DND-41 (cell line): Measurements from ENCODE around the gene MARCHF6.

Source experiments
- ATAC-seq: fragments of 200-7000 bp; cut with Tn5 transposase; 3 replicates; pipeline ENCODE4 v1.9.1; 2021; ENCODE audit warnings: low read depth; ENCODE audit not compliant: insufficient read depth
- DNase-seq: peaks from one replicate; pipeline ENCODE4 v3.0.0-alpha.2; 2020
- H2AFZ ChIP-seq: 2 replicates; pipeline ENCODE4 v1.6.0; 2012; ENCODE audit warnings: low read depth, low read length
- H3K27ac ChIP-seq: 2 replicates; pipeline ENCODE4 v1.5.1; 2012; ENCODE audit warnings: low read length, inconsistent platforms
- H3K27me3 ChIP-seq: fragments of 200-600 bp; sonication (generic); 2 replicates; pipeline ENCODE4 v1.6.0; 2012; ENCODE audit warnings: low read length, mild to moderate bottlenecking, inconsistent platforms; ENCODE audit not compliant: insufficient read depth, poor library complexity
- H3K36me3 ChIP-seq: 2 replicates; pipeline ENCODE4 v1.5.1; 2012; ENCODE audit warnings: low read length, inconsistent platforms; ENCODE audit not compliant: insufficient read depth
- H3K4me1 ChIP-seq: 2 replicates; pipeline ENCODE4 v1.5.1; 2012; ENCODE audit warnings: mild to moderate bottlenecking, low read length; ENCODE audit not compliant: insufficient read depth
- H3K4me2 ChIP-seq: 2 replicates; pipeline ENCODE4 v1.6.0; 2012; ENCODE audit warnings: mild to moderate bottlenecking, moderate library complexity, low read length, inconsistent platforms; ENCODE audit not compliant: insufficient read depth
- H3K4me3 ChIP-seq, 2 experiments: fragments of 200-600 bp in 1 of 2; shearing (Covaris generic) in 1 of 2; 2 replicates each; pipeline ENCODE4 v1.5.1; 2012 to 2016; ENCODE audit warnings: inconsistent platforms in 2 of 2, low read length in 2 of 2, mild to moderate bottlenecking in 2 of 2, low read depth in 1 of 2, moderate library complexity in 1 of 2
- H3K79me2 ChIP-seq: 2 replicates; pipeline ENCODE4 v1.6.0; 2012; ENCODE audit warnings: low read length, inconsistent platforms; ENCODE audit not compliant: insufficient read depth
- H3K9ac ChIP-seq: 2 replicates; pipeline ENCODE4 v1.6.0; 2012; ENCODE audit warnings: low read depth, mild to moderate bottlenecking, inconsistent platforms, low read length, moderate library complexity
- H3K9me3 ChIP-seq: 2 replicates; pipeline ENCODE4 v1.5.1; 2012; ENCODE audit warnings: low read length, moderate library complexity, mild to moderate bottlenecking, inconsistent platforms; ENCODE audit not compliant: insufficient read depth, severe bottlenecking
- H4K20me1 ChIP-seq: 2 replicates; pipeline ENCODE4 v1.6.0; 2012; ENCODE audit warnings: low read length; ENCODE audit not compliant: insufficient read depth
- CTCF ChIP-seq: IDR thresholded peaks from 2 replicates; pipeline ENCODE4 v1.5.1; 2012; ENCODE audit warnings: borderline replicate concordance, low read length, moderate library complexity, mild to moderate bottlenecking; ENCODE audit not compliant: poor library complexity, severe bottlenecking; ENCODE audit errors: extremely low read depth
- EZH2 ChIP-seq: IDR thresholded peaks from 3 replicates; pipeline ENCODE4 v1.6.1; 2012; ENCODE audit warnings: borderline replicate concordance, low read depth, mild to moderate bottlenecking, moderate library complexity, low read length, inconsistent platforms; ENCODE audit not compliant: severe bottlenecking

The MARCHF6 gene

GRCh38 chr5:10376544-10376943 lies 23.0 kb downstream of the MARCHF6 start:
- Histone ChIP-seq H3K4me3 (no peak overlapping the region), H3K79me2 (peaks cover 95% of the 10 kb centered on the region), H3K4me2 (no peak overlapping the region), H3K27me3 (no peaks in the 10 kb centered on the region), H2AFZ (no peak overlapping the region), H3K9me3 (no peaks in the 10 kb centered on the region), H3K9ac (no peak overlapping the region), H3K36me3 (peaks cover 26% of the 10 kb centered on the region), H4K20me1 (peaks cover 51% of the 10 kb centered on the region), H3K27ac (no peak overlapping the region), H3K4me1 (peaks cover 17% of the 10 kb centered on the region)
- TF ChIP-seq EZH2, result no peak
- TF ChIP-seq CTCF, result no peak
- ATAC-seq (peak; percentile 58), DNase-seq (peak; percentile 39)

GRCh38 chr5:10377081-10377480 lies 23.6 kb downstream of the MARCHF6 start:
- no peak overlapping the region for H3K4me3 ChIP-seq
- peaks cover 95% of the 10 kb centered on the region for H3K79me2 ChIP-seq
- peaks cover 17% of the 10 kb centered on the region for H3K4me1 ChIP-seq
- peak overlapping the region; percentile 45; the same call in 1 of the 2 replicates for H3K27ac ChIP-seq
- peaks cover 31% of the 10 kb centered on the region for H3K36me3 ChIP-seq
- TF ChIP-seq CTCF, result no peak
- TF ChIP-seq EZH2, result no peak
- no peak overlapping the region for H2AFZ ChIP-seq
- no peaks in the 10 kb centered on the region for H3K27me3 ChIP-seq
- no peak overlapping the region for H3K4me2 ChIP-seq
- no peaks in the 10 kb centered on the region for H3K9me3 ChIP-seq
- DNase-seq, result peak; percentile 84
- ATAC-seq, result peak; percentile 91
- no peak overlapping the region for H3K9ac ChIP-seq
- H4K20me1 ChIP-seq, result peaks cover 49% of the 10 kb centered on the region

GRCh38 chr5:10381803-10382202 lies 28.3 kb downstream of the MARCHF6 start:
- Histone ChIP-seq H3K27ac (no peak overlapping the region), H3K27me3 (no peaks in the 10 kb centered on the region), H2AFZ (no peak overlapping the region), H3K4me1 (peaks cover 5% of the 10 kb centered on the region), H3K9ac (no peak overlapping the region), H3K4me3 (no peak overlapping the region), H3K4me2 (no peak overlapping the region), H3K9me3 (no peaks in the 10 kb centered on the region), H3K36me3 (peaks cover 55% of the 10 kb centered on the region), H3K79me2 (peaks cover 85% of the 10 kb centered on the region), H4K20me1 (peaks cover 23% of the 10 kb centered on the region)
- TF ChIP-seq EZH2, result no peak
- no peak for TF ChIP-seq CTCF
- no peak for DNase-seq
- no peak for ATAC-seq

GRCh38 chr5:10384483-10384882 lies 31.0 kb downstream of the MARCHF6 start:
- Histone ChIP-seq H3K36me3 (peaks cover 70% of the 10 kb centered on the region), H3K4me1 (no peaks in the 10 kb centered on the region), H3K9me3 (no peaks in the 10 kb centered on the region), H3K27me3 (no peaks in the 10 kb centered on the region), H3K79me2 (peaks cover 68% of the 10 kb centered on the region), H4K20me1 (peaks cover 12% of the 10 kb centered on the region; the same call in 1 of the 2 replicates), H3K9ac (no peak overlapping the region), H2AFZ (no peak overlapping the region), H3K27ac (no peak overlapping the region), H3K4me2 (no peak overlapping the region), H3K4me3 (no peak overlapping the region)
- ATAC-seq (no peak), DNase-seq (no peak)
- no peak for TF ChIP-seq CTCF
- no peak for TF ChIP-seq EZH2
